DMS53 (cell line): Measurements from ENCODE around the gene FOXP4.

Experiments used
- DNase-seq: peaks from one replicate; lab custom pipeline; 2025; lab: John Stamatoyannopoulos, UW

Gene FOXP4

DNA sequence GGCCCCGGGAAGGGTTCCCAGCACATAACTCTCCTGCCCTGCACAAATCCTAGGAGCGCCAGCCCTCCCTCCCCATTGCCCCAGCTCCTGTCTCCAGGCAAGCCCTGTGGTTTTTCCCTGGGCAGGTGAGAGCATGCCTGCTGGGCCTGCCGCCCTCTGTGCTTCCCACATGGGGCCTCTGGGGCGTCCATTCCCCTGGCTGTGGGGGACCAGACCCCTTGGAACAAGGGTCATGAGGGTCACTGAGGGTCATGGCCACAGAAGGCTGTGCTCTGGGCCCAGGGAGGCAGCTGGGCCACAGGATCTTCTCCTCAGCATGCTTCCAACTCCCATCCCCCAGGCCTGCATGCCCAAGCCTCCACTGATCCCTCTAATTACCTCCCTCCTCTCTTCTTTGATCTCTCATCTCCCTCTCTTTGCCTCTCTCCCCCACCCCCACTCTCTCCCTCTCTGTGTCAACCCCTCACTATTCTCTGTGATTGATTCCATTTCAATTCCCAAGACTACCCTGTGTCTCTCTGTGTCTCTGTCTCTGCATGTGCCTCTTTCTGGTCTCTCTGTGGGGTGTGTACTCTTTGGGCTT is 98.2 kb downstream of the FOXP4 start:
- no peak for DNase-seq

DNA sequence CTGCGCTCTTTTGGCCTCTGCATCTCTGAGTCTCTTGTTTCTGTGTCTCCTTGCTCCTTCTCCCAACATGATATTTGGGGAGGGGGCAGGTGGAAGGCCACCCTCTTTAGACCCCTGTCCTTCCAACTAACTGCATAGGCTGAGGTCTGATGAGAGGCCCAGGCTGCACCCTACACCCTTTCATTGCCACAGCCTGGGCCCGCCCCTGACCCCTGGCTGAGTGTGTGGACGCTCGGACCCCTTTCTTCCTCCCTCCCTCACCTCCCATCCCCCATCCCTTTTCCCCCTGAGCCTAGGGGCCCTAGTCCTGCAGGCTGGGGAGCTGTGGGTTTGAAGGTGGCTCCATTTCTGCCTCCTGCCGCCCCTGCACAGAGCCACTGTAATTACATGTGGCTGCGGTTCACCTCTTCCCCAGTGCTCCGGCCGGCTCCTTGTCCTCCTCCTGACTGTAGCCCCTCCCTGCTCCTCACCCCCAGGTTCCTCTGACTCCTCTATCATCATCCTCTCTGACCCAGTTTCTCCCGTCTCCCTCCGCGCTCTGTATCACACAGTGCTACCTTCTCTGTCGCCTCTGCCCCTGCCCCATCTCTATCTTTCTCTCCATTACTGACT is 98.9 kb downstream of the FOXP4 start:
- no peak for DNase-seq

DNA sequence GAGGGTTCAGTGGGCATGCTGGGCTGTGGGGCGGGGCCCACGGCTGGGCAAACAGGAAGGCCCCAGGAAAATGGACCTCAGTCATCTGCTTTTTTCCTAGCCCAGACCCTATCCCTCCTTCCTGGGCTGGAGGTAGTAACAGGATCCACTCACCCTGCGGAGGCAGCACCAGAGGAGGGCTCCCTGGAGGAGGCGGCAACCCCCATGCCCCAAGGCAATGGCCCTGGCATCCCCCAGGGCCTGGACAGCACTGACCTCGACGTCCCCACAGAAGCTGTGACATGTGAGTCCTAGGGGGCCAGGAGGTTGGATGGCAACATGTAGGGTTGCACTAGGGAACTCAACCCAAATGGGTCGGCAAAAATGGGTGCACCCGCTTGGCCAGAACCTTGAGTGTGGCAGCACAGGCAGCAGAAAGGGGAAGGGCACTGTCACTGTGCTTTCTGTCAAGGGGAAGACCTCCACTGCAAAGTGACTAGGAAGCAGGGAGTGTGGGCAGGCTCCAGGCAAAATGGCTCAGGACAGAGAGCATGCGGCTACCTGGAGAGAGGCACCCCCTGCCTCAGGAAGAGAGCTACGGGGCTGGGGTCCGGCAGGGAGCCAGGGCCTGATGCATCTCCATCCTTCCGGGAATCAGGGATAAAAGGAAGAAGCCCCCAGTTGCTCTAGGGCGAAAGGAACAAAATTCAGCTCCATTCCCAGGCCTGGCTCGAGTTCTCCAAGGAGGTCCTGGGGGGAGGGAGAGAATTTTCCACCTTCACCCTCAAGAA is 100.0 kb downstream of the FOXP4 start:
- no peak for DNase-seq

DNA sequence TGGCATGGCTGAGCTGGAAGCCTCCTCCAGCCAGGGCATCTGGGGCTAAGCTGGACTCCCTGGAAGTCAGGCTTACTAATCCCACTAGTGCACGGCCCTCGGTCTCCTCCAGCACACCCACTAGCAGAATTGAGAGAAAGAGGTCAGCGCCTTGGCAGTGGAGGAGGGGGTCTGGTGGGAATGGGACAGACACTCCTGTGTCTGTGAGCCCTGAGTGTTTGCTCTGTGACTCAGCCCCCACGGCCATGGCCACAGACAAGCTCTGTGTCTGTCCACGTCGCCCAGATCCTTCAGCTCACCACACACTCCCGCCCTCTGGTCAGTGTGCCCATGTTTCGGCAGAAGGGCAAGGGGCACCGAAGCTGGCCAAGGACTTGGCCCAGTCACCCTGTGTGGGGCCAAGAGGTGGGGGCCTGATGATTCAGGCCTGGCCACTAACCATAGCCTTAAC is 100.9 kb downstream of the FOXP4 start:
- DNase-seq, result peak; percentile 21

DNA sequence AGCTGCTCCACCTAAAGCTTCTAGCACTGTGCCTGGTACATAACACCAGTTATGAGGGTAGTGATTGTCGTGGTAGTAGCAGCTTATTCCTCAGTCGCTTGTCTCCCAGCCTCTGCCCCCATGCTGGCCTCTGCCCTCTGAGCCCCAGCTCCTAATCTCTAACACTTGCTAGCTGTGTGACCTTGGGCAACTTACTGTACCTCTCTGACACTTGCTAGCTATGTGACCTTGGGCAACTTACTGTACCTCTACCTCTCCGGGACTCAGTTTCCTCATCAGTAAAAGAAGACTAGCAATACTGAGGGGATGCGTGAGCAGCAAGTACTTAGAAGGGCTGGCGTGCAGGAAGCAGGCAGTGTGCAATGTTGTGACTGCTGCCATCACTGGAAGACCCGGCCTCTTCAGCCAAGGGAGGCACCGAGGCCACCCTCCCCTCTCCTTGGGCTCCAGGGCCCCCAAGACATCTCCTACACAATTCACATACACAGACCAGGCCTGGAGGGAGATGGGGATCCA is 101.9 kb downstream of the FOXP4 start:
- DNase-seq, result no peak

DNA sequence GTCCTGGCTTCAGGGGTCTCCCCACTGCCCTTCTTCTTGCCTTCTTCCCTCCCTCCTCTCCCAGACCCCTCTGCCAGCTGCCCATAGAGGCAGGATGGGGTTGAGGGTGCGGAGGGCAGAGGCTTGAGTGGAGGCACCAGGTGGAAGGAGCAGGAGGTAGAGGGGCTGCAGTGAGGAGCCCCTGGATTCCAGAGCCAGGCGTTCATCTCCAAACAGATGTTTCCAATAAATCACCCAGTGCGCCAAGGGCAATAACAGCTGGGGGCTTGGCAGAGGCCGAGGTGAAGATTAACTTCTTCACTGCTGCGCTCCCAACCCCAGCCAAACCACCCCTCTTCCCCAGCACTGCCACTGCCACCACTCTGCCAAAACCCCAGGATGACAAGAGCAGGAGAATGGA is 102.7 kb downstream of the FOXP4 start:
- DNase-seq, result no peak

DNA sequence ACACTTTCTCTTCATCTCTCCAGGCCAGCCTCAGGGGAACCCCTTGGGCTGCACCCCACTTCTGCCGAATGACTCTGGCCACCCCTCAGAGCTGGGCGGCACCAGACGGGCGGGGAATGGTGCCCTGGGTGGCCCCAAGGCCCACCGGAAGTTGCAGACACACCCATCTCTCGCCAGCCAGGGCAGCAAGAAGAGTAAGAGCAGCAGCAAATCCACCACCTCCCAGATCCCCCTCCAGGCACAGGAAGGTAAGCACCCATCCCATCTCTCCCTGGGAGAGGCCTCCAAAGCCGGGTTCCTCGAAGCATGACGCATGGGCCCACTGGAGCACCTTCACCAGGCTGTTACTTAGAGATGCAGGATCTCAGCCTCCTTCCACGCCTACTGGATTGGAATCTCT is 103.4 kb downstream of the FOXP4 start:
- no peak for DNase-seq

DNA sequence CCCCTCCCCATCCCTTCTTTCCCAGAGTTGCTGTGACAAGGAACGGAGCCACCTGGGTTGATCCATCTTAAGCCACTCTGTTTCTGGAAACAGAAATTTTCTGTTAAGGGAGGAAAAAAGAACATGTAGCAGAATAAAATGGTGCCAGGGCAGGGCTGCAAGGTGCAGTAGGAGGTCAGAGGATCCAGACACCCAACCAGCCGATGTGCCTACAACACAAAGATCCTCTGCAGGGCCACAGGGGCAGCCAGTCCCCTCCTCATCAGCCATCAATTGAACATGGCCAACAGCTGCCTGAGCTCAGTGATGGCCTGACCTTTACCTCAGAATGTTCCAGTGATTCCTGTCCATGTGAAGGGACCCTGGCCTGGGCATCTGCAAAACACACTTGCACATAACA is 103.9 kb downstream of the FOXP4 start:
- DNase-seq, result no peak

DNA sequence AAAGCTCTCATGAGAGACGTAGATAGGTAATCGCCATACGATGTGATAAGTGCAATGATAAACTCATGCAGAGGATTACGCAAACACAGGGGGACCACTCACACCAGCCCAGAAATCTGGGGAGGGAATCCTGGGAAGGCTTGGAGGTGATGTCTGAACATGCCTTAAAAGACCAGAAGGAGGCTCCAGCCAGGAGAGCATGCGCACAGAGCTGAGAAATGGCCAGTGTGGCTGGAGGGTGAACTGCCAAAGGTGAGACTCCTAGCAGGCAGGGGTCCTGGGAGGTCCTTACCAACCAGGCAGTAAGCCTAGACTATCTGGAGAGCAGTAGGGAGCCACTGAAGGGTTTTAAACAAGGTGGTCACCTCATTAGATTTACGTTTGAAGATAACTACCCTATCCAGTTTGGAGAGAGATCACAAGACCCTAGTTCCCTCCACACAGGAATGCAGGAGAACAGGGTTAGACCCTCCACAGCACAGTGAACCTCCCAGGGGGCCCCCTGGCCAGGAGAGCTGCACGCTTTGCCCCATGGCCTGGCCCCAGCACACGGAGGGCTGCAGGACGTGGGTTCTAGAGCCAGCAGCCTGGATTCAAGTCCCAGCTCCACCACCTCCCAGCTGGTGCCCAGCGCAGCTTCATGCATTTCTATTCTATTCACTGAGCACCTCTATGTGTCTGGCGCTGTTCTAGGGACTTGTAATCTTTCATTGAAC is 105.2 kb downstream of the FOXP4 start:
- no peak for DNase-seq
